GM21737 (cell line): ENCODE results near the gene UQCRHL.
A peak's percentile ranks its signal among the peaks of the same experiment; 100 is the strongest.
"Not testable (repeated sequence)": the region's sequence is repeated elsewhere in the genome, so short reads cannot be mapped to it uniquely, and the experiment has no call there.

ENCODE experiments used
- ATAC-seq: cut with Tn5 transposase; IDR thresholded peaks from one replicate; pipeline ENCODE4 v1.9.1; 2021; ENCODE audit warnings: mild to moderate bottlenecking, moderate library complexity; ENCODE audit not compliant: unreplicated experiment

UQCRHL gene

GRCh38 chr1:15835741-15836510, 28.5 kb upstream of the UQCRHL start:
- peak; percentile 50 for ATAC-seq

DNA sequence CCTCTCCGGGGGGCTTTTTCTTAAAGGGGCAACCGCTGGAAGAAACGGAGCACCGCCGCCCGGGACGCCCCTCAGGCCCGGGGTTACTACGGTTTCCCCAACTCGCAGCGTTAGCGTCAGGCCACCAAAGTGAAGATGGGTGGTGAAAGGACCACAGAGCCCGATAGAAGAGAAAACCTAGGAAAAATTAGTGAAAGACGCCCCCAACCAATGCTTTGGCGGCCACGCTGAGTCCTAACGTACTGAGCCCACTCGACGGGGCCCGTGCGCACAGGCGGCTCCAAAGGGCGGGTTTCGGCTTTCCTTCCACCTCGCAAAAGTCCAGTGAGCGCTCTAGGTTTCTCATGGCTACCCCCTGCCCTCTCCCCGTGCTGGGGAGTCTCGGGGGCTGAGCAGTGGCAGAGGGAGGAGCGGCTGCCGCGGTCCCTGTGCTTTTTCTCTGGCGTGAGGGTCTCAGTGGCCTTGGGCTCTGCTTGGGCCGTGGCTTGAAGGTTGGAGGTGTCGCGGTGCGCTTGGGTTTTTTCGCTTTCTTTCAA, 27.8 kb upstream of the UQCRHL start:
- ATAC-seq, result peak; percentile 5

- peak; percentile 48 for ATAC-seq
These were observed 27.2 kb upstream of the UQCRHL start for GRCh38 chr1:15834406-15835204.

GRCh38 chr1:15833842-15834405, 26.5 kb upstream of the UQCRHL start:
- ATAC-seq, result no peak

DNA sequence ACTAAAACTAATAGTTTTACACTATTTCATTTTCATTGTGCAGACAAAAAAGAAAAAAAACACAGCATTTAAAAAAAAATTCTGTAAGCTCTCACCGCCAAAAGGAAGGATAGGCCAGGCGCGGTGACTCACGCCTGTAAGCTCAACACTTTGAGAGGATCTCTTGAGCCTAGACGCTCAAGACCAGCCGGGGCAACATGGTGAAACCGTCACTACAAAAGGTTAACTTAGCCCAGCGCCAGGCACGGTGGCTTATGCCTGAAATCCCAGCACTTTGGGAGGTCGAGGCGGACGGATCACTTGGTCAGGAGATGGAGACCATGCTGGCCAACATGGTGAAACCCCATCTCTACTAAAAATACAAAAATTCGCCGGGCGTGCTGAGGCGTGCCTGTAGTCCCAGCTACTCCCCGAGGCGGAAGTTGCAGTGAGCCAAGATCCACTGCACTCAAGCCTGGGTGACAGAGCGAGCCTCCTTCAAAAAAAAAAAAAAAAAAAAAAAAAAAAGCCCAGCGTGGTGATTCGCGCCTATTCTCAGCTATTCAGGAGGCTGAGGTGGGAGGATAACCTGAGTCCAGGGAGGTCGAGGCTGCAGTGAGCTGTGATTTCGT, 25.7 kb upstream of the UQCRHL start:
- ATAC-seq, result no peak

DNA sequence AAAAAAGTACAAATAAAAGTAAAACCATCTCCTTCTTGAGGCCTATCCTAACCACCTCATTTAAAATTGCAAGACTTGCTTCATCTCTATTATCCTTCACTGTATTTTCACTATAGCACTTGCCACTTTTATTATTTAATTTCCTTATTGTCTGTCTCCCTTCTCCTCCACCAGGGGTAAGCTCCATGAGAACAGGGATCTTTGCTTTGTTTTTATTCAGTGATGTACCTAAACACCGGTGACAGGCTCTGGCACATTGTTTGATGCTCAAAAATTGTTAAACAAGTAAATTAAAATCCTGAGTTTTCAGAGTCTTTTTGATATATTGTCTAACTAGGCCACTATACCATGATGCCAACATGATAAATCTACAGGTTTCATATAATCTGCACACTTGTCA, 22.8 kb upstream of the UQCRHL start:
- ATAC-seq, result no peak

- ATAC-seq, result not testable (repeated sequence)
These were observed 21.5 kb upstream of the UQCRHL start for GRCh38 chr1:15828931-15829330.

DNA sequence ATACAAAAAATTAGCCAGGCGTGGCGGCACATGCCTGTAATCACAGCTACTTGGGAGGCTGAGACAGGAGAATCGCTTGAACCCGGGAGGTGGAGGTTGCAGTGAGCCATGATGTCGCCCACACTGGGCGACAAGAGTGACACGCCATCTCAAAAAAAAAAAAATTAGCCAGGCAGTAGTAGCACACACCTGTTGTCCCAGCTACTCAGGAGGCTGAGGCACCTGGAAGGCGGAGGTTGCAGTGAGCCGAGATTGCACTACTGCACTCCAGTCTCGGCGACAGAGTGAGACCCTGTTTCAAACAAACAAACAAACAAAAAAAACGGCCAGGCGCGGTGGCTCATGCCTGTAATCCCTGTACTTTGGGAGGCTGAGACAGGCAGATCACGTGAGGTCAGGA, 20.1 kb upstream of the UQCRHL start:
- ATAC-seq, result not testable (repeated sequence)

DNA sequence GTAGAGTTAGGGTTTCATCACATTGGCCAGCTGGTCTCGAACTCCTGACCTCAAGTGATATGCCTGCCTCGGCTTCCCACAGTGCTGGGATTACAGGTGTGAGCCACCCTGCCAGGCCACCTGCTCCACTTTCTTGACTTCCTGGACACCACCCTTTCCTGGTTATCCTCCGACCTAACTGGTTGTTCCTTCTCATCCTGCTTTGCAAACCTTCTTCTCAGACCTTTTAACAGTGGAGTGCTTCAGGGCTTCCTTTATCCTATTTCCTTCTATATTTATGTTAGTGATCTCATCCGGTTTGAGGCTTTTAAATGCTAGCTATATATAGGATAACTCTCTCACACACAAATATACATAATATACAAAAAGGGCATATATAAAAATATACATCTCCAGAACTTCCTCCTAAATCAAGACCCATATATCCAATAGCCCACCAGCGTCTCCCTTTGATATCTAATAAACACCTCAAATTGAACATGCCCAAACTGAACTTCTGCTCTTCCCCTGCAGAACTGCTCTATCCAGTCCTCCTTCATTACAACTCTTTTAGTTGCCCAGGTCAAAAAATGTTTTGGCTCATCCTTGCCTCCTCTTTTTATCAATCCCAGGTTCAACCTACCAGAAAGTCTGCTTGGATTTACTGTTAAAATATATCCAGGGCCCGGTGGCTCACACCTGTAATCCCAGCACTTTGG, 19.5 kb upstream of the UQCRHL start:
- ATAC-seq, result no peak

DNA sequence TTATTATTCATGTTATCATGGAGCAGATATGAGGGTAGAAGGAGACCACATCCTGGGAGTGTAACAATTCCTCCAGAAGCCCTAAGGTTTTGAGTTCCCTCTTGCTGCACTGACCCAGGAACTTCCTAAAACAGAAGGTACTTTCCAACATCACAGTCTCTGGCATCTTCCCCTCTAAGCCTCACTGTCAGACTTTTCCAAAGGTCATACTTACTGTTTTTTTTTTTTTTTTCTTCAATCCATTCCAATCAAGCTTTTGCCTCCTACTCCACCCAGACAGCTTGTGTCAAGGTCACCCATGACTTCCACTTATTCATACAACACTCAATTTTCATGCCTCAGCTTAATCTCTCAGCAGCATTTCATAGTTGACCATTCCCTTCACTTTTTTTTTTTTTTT, 18.4 kb upstream of the UQCRHL start:
- ATAC-seq, result no peak

DNA sequence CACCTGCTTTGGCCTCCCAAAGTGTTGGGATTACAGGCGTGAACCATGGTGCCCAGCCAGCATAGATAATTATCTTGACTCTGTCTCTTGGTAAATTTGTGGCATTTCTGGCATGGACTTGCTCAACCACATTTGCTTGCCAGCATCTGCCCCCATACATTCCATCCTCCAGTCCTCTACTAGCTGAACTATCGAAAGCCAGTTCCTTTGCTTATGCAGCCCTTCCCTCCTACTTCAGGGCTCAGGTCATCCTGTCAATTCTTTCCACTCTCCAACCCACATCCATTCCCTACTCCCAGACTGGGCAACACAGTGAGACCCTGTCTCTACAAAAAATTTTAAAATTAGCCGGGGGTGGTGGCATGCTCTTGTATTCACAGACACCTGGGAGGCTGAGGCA, 13.0 kb upstream of the UQCRHL start:
- ATAC-seq, result no peak

DNA sequence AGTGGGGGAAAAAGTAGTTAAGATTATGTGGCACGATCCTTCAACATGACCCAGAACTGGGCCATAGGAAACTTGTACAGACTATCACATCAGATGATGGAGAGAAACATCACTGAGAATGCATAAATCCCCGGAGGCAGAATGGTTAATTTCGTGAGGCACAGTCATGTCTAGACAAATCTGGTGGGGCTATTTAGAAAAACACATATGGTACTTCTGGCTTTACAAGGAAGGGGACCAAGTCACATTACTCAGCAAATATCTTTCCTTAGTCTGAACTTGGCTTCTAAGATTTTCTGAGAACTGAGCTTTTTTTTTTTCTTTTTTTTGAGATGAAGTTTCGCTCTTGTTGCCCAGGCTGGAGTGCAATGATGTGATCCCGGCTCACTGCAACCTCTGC, 9.2 kb upstream of the UQCRHL start:
- ATAC-seq, result no peak

DNA sequence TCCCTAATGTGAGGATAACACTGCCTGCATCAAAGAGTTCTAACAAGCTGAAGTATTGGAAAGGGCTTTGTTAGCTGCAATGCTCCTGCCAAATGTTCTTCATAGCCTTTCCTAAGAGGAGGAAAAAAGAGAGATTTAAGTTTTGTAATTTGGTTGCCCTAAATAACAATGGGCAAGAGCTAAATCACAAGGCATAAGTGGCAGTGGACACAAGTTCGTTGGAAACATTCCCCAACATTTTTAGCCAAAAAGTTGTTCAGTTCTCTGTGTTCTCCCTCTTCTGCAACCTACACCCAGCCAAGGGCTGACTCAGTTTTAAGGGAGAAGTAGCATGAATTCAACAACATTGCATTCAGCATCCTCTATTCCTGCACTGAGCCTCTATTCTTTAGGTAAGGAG, 2.6 kb upstream of the UQCRHL start:
- no peak for ATAC-seq

DNA sequence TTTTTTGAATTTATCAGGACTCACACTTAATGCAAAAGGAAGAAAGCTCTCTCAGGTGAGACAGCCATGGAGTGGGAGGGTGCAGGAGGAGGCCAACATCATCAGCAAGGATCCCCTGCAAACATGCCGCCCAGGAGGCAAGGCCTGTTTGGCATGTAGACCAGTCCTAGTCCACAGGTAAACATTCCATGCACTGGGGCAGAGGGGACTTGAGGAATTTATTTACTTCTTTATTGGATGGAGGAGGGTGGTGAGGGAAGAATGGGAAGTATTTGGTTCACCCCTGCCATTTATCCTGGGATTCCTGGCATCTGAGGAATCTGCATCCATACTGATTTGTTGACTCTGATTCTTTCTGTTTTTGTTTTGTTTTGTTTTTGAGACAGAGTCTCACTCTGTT, 1.5 kb upstream of the UQCRHL start:
- ATAC-seq, result no peak

- no peak for ATAC-seq
These were observed 328 bp downstream of the UQCRHL start for GRCh38 chr1:15807121-15807520.

GRCh38 chr1:15804060-15804459, 3.4 kb downstream of the UQCRHL start:
- no peak for ATAC-seq

DNA sequence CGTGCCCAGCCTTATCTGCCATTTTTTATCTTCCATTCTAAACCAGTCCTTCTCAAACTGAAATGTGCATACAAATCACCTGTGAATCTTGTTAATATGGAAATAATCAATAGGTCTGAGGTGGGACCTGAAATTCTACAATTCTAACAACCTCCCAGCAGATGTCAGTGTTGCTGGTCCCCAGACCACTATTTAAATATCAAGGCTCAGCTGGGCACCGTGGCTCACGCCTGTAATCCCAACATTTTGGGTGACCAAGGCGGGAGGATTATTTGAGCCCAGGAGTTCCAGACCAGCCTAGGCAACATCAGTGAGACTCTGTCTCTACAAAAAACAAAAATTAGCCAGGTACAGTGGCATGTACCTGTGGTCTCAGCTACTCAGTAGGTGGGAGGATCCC, 4.1 kb downstream of the UQCRHL start:
- no peak for ATAC-seq

DNA sequence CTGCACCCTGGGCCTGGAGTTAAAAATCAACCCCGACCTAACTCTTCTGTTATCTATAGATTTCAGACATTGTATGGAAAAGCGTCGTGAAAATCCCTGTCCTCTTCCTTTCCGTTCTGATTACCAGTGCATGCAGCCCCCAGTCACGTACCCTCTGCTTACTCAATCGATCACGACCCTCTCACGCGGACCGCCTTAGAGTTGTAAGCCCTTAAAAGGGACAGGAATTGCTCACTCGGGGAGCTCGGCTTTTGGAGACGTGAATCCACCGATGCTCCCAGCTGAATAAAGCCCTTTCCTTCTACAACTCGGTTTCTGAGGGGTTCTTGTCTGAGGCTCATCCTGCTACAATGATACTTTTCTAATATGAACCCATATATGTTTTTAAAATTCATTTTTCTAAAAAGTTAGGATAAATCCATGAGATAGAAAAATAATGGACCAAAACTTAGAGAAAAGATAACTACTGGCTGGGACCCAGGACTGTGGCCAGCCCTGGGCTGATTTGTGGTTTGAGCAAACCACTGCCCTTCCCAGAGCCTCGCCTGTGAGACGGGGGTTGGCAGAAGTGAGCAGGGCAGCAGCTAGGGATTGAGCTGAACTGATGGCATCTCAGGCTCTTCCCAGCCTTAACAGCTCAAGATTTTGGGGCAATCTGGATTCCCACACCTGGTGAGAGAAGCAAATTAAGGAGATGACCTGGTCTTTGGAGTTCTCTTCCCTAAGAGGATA, 5.0 kb downstream of the UQCRHL start:
- ATAC-seq, result no peak

- no peak for ATAC-seq
These were observed 7.3 kb downstream of the UQCRHL start for GRCh38 chr1:15799928-15800835.
